AG10803 (cell line): ENCODE results near the gene MLYCD.

Experiments used
- DNase-seq: peaks from one replicate; pipeline ENCODE4 v3.0.0; 2010; ENCODE audit warnings: low read depth
- H3K4me3 ChIP-seq: 2 replicates; pipeline ENCODE4 v1.5.1; 2011; ENCODE audit warnings: mild to moderate bottlenecking, low read length, control low read depth
- CTCF ChIP-seq: conservative IDR thresholded peaks from 2 replicates; pipeline ENCODE4 v1.5.1; 2011; ENCODE audit warnings: mild to moderate bottlenecking, low read length, control low read depth, inconsistent platforms

Gene MLYCD

DNA sequence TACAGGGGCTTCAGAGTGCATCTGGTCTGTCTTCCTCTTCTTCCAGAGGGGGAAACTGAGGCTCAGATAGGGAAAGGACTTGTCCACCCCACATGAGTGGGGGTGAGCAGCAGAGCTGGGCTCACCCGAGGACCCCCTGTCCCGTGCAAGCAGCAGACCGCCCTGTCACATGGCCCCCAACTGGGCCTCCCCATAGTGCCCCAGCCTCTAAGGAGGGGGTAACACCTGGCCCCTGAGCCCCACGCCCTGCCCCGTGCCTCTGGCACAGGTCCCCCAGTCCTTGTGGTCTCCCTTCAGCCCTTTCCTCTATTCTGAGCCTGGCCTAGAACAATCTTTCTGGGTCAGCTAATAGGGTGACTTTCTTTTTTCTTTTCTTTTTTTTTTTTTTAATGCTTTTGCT is 62.7 kb downstream of the MLYCD start:
- DNase-seq: no peak
- H3K4me3 ChIP-seq: no peak overlapping the region
- TF ChIP-seq CTCF: no peak

- no peak for TF ChIP-seq CTCF
- no peak for DNase-seq
- no peak overlapping the region for H3K4me3 ChIP-seq
Measured at GRCh38 chr16:83963277-83964119, 64.6 kb downstream of the MLYCD start.

DNA sequence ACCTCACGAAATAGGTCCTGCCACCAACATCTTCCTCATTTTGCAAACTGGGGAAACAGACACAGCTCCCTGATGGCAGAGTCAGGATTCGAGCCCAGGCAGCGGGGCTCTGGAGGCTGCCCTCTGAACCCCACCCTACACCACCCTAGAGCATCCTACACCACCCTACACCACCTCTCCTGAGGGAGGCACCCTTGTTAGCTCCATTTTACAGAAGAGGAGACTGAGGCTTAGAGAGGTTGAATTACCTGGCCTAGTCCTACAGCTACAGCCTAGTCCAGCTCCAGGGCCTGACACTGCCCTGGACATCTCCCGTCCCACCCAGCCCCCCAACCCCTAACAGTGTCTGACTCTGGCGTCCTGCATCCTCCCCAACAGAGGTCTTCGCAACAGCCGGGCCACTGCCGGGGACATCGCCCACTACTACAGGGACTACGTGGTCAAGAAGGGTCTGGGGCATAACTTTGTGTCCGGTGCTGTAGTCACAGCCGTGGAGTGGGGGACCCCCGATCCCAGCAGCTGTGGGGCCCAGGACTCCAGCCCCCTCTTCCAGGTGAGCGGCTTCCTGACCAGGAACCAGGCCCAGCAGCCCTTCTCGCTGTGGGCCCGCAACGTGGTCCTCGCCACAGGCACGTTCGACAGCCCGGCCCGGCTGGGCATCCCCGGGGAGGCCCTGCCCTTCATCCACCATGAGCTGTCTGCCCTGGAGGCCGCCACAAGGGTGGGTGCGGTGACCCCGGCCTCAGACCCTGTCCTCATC is 65.9 kb downstream of the MLYCD start:
- no peak for TF ChIP-seq CTCF
- DNase-seq: no peak
- H3K4me3 ChIP-seq: no peak overlapping the region

DNA sequence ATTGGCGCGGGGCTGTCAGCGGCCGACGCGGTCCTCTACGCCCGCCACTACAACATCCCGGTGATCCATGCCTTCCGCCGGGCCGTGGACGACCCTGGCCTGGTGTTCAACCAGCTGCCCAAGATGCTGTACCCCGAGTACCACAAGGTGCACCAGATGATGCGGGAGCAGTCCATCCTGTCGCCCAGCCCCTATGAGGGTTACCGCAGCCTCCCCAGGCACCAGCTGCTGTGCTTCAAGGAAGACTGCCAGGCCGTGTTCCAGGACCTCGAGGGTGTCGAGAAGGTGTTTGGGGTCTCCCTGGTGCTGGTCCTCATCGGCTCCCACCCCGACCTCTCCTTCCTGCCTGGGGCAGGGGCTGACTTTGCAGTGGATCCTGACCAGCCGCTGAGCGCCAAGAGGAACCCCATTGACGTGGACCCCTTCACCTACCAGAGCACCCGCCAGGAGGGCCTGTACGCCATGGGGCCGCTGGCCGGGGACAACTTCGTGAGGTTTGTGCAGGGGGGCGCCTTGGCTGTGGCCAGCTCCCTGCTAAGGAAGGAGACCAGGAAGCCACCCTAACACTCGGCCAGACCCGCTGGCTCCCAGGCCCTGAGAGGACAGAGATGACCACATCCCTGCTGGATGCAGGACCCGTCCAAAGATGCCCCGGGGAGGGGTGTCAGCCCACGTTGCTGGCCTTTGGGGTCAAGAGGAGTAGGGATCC is 66.7 kb downstream of the MLYCD start:
- H3K4me3 ChIP-seq: no peak overlapping the region
- no peak for DNase-seq
- no peak for TF ChIP-seq CTCF

GRCh38 chr16:83966153-83966696 is 67.3 kb downstream of the MLYCD start:
- no peak for TF ChIP-seq CTCF
- no peak for DNase-seq

DNA sequence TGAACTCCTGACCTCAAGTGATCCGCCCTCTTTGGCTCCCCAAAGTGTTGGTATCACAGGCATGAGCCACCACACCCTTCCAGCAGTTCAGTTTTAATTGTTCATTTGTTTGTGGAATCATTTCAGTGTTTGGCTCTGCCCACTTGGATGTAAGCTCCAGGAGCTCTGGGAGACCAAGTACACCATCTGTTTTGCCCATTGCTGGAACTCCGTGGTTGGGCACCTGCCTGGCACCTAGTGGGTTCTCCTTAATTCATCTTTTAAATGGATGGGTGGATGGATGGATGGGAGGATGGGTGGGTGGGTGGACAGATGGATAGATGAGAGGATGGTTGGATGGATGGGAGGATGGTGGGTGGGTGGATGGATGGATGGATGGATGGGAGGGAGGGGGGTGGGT is 68.2 kb downstream of the MLYCD start:
- H3K4me3 ChIP-seq: no peak overlapping the region
- DNase-seq: no peak
- no peak for TF ChIP-seq CTCF

More at GRCh38 chr16:83966153-83966696, 67.3 kb downstream of the MLYCD start:
- H3K4me3 ChIP-seq: no peak overlapping the region
